ENCODE results near the gene C4orf17.

DNA sequence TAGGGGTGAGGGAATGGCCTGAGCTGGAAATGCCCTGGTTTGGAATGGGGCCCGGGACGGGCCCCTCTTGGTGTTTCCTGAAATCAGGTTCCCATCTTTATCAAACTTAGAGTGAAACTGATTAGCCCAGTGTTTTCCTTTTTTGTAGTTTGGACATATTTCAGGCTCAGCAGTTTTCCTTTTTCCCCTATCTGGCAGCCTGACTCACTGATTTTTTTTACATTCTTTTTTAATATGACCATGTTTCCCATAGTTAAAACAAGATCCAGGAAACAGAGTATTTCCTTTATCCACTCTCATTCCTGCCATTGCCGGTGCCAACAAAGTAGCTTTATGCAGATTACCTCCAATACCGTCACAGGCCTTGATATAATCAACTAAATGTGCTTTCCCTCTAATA lies 20.5 kb upstream of the C4orf17 start:
- no peak for TF ChIP-seq CTCF (conservative IDR thresholded peaks at IDR 0.05; ENCODE audit: low read length)
- no peak for TF ChIP-seq EZH2phosphoT487 (IDR thresholded peaks at IDR 0.05; ENCODE audit: borderline replicate concordance, low read depth, low read length)
